Right lobe of liver (tissue), 4 donors: ENCODE measurements around the gene PCCA.

Source experiments
- POLR2A ChIP-seq: fragments of 450-650 bp; IDR thresholded peaks from one replicate; pipeline ENCODE4 v1.6.1; 2017; ENCODE audit warnings: antibody characterized with exemption, mild to moderate bottlenecking
- TF ChIP-seq, protein P1 (sequence below), 4 donors: fragments of 200-600 bp in 3 of 4; fragments of 450-650 bp in 1 of 4; IDR thresholded peaks; one replicate each; pipeline versions ENCODE4 v1.5.1 to v1.8.0; 2016 to 2022; ENCODE audit warnings: antibody characterized with exemption in 4 of 4, mild to moderate bottlenecking in 2 of 4
- donor health status: DM: no; HTN: no; CAD: no.
- donor health status: DM: no; HTN: no; CAD: no.
- donor health status: DM: no; HTN: yes; CAD: no.

DNA sequence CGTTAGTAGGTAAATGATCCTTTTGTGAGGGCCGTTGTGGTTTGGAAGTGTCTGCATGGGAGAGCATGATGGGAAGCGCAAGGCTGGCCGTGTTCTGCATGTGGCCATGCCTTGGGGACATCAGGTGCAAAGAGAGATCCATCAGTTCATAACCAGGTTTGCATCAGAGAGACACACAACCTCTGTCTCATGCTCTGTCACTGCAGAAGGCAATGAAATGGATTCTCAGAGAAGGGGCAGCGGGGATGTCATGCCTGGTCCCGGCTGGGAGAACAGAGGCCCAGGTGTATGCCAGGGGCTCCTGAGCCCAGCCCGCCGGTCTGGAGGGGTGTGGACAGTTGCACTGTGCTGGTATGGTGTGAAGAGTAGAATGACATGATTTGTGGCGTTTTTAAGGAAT is 439.5 kb downstream of the PCCA start:
- TF ChIP-seq, protein P1, sequence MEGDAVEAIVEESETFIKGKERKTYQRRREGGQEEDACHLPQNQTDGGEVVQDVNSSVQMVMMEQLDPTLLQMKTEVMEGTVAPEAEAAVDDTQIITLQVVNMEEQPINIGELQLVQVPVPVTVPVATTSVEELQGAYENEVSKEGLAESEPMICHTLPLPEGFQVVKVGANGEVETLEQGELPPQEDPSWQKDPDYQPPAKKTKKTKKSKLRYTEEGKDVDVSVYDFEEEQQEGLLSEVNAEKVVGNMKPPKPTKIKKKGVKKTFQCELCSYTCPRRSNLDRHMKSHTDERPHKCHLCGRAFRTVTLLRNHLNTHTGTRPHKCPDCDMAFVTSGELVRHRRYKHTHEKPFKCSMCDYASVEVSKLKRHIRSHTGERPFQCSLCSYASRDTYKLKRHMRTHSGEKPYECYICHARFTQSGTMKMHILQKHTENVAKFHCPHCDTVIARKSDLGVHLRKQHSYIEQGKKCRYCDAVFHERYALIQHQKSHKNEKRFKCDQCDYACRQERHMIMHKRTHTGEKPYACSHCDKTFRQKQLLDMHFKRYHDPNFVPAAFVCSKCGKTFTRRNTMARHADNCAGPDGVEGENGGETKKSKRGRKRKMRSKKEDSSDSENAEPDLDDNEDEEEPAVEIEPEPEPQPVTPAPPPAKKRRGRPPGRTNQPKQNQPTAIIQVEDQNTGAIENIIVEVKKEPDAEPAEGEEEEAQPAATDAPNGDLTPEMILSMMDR (IDR thresholded peaks at IDR 0.05): no peak
- TF ChIP-seq POLR2A: no peak
